Measurements from ENCODE around the gene CPSF7. TPM values are rescaled to one million over a fixed set of nuclear protein-coding genes. Genes with fewer than 3 reads are reported as not detected.

Gene CPSF7
- total RNA-seq, 4 donors from 2014 or later = 58.8 to 95.1 (median 72.8) TPM

- WGBS, 2 donors = 92 to 94% methylated on average over 9 of the region's 9 CpGs
Observed at GRCh38 chr11:61380884-61381283, 48.9 kb downstream of the CPSF7 start.

GRCh38 chr11:61378713-61379313, 51.0 kb downstream of the CPSF7 start:
- no peak overlapping the region for H3K4me3 ChIP-seq (replicated peaks in 1 of 3)
- intact Hi-C loops (cut with DNase I) = loop anchor here (10.0 kb wide), 1 partner anchor 124 kb away; no protein-coding TSS in a partner anchor
- no peaks in the 10 kb centered on the region for H3K27me3 ChIP-seq
- DNase-seq = no peak
- TF ChIP-seq POLR2A (IDR thresholded peaks at IDR 0.05) = no peak
- TF ChIP-seq, protein P1, sequence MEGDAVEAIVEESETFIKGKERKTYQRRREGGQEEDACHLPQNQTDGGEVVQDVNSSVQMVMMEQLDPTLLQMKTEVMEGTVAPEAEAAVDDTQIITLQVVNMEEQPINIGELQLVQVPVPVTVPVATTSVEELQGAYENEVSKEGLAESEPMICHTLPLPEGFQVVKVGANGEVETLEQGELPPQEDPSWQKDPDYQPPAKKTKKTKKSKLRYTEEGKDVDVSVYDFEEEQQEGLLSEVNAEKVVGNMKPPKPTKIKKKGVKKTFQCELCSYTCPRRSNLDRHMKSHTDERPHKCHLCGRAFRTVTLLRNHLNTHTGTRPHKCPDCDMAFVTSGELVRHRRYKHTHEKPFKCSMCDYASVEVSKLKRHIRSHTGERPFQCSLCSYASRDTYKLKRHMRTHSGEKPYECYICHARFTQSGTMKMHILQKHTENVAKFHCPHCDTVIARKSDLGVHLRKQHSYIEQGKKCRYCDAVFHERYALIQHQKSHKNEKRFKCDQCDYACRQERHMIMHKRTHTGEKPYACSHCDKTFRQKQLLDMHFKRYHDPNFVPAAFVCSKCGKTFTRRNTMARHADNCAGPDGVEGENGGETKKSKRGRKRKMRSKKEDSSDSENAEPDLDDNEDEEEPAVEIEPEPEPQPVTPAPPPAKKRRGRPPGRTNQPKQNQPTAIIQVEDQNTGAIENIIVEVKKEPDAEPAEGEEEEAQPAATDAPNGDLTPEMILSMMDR (IDR thresholded peaks at IDR 0.05) = no peak
- no peak overlapping the region for H3K27ac ChIP-seq
- H3K36me3 ChIP-seq = no peaks in the 10 kb centered on the region
- H3K4me1 ChIP-seq = no peaks in the 10 kb centered on the region
- H3K9me3 ChIP-seq = no peaks in the 10 kb centered on the region
- 82 to 90% methylated on average over 5 of the region's 5 CpGs for WGBS, 2 donors

More at GRCh38 chr11:61380884-61381283, 48.9 kb downstream of the CPSF7 start:
- H3K27ac ChIP-seq = no peak overlapping the region
- no peaks in the 10 kb centered on the region for H3K36me3 ChIP-seq
- H3K27me3 ChIP-seq = no peaks in the 10 kb centered on the region
- H3K9me3 ChIP-seq = no peaks in the 10 kb centered on the region
- H3K4me1 ChIP-seq = no peaks in the 10 kb centered on the region
- intact Hi-C loops (cut with DNase I) = no loop called here
- TF ChIP-seq, protein P1 (IDR thresholded peaks at IDR 0.05) = no peak
- no peak for TF ChIP-seq POLR2A (IDR thresholded peaks at IDR 0.05)
- DNase-seq = no peak
- H3K4me3 ChIP-seq (replicated peaks in 1 of 3) = no peak overlapping the region

DNA sequence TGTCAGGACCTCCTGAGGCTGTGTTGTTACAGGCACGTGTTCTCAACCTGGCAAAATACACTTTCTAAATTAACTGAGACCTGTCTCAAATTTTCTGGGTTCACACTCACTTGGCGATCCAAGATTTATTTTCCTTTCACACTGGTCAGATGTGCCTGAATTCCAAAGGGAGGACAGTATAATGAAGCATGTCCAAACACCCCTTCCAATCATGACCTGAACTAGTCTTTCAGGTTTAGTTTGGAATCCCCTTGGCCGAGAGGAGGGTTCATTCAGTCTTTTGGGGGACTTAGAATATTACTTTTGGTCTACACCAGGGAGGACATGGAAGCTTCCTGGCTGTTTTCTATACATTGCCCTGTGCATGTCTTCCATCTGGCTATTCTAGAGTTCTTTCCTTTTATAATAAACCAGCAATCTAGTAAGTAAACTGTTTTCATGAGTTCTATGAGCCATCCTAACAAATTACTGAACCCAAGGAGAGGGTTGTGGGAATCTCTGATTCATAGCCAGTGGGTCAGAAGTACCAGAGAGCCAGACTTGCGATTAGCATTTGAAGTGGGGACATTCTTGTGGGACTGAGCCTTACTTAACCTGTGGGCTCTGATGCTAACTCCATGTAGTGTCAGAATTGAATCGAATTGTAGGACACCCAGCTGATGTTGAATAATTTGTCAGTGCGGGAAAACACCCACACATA, 52.2 kb downstream of the CPSF7 start:
- WGBS, 2 donors = 96 to 97% methylated on average over 6 of the region's 6 CpGs
- no peaks in the 10 kb centered on the region for H3K4me1 ChIP-seq
- H3K27ac ChIP-seq = no peak overlapping the region
- no peaks in the 10 kb centered on the region for H3K27me3 ChIP-seq
- H3K9me3 ChIP-seq = no peaks in the 10 kb centered on the region
- no peak for DNase-seq
- no peaks in the 10 kb centered on the region for H3K36me3 ChIP-seq
- TF ChIP-seq, protein P1 (IDR thresholded peaks at IDR 0.05) = no peak
- no peak for TF ChIP-seq POLR2A (IDR thresholded peaks at IDR 0.05)
- no peak overlapping the region for H3K4me3 ChIP-seq (replicated peaks in 1 of 3)
- intact Hi-C loops (cut with DNase I) = loop anchor here (10.0 kb wide), 1 partner anchor 123 kb away; no protein-coding TSS in a partner anchor

GRCh38 chr11:61375761-61376108, 54.0 kb downstream of the CPSF7 start:
- Histone ChIP-seq H3K9me3 (no peaks in the 10 kb centered on the region), H3K4me1 (no peaks in the 10 kb centered on the region), H3K36me3 (no peaks in the 10 kb centered on the region), H3K27me3 (no peaks in the 10 kb centered on the region), H3K27ac (no peak overlapping the region), H3K4me3 (replicated peaks in 1 of 3) (no peak overlapping the region)
- DNase-seq = no peak
- TF ChIP-seq POLR2A (IDR thresholded peaks at IDR 0.05) = no peak
- TF ChIP-seq, protein P1 (IDR thresholded peaks at IDR 0.05) = no peak
- WGBS, 2 donors = 92 to 98% methylated on average over 6 of the region's 6 CpGs
- intact Hi-C loops (cut with DNase I) = loop anchor here (10.0 kb wide), 1 partner anchor 121 kb away; no protein-coding TSS in a partner anchor

Measured in thyroid gland (tissue), 4 donors.